GM21576 (cell line): ENCODE results near the gene MMP1.
"Not testable (repeated sequence)": the region's sequence is repeated elsewhere in the genome, so short reads cannot be mapped to it uniquely, and the experiment has no call there.

Source experiments
- ATAC-seq: cut with Tn5 transposase; IDR thresholded peaks from one replicate; pipeline ENCODE4 v1.9.1; 2021; ENCODE audit warnings: mild to moderate bottlenecking, moderate library complexity; ENCODE audit not compliant: unreplicated experiment

MMP1 gene

GRCh38 chr11:102762361-102762767, 35.6 kb downstream of the MMP1 start:
- ATAC-seq: no peak

GRCh38 chr11:102761646-102762238, 36.2 kb downstream of the MMP1 start:
- ATAC-seq: no peak

- ATAC-seq: no peak
Measured at GRCh38 chr11:102760344-102761035, 37.5 kb downstream of the MMP1 start.

- ATAC-seq: no peak
Measured at GRCh38 chr11:102757823-102758549, 40.0 kb downstream of the MMP1 start.

- ATAC-seq: no peak
Measured at GRCh38 chr11:102753267-102753666, 44.7 kb downstream of the MMP1 start.

- ATAC-seq: no peak
Measured at GRCh38 chr11:102751673-102752072, 46.3 kb downstream of the MMP1 start.

- no peak for ATAC-seq
Measured at GRCh38 chr11:102749101-102749722, 48.7 kb downstream of the MMP1 start.

GRCh38 chr11:102746746-102747578, 51.0 kb downstream of the MMP1 start:
- not testable (repeated sequence) for ATAC-seq
